AG20443 (cell line): Measurements from ENCODE around the gene GPM6B.

ENCODE experiments used
- DNase-seq: peaks from one replicate; pipeline ENCODE4 v3.0.0; 2012; ENCODE audit warnings: low spot score, mixed read lengths

GPM6B gene

DNA sequence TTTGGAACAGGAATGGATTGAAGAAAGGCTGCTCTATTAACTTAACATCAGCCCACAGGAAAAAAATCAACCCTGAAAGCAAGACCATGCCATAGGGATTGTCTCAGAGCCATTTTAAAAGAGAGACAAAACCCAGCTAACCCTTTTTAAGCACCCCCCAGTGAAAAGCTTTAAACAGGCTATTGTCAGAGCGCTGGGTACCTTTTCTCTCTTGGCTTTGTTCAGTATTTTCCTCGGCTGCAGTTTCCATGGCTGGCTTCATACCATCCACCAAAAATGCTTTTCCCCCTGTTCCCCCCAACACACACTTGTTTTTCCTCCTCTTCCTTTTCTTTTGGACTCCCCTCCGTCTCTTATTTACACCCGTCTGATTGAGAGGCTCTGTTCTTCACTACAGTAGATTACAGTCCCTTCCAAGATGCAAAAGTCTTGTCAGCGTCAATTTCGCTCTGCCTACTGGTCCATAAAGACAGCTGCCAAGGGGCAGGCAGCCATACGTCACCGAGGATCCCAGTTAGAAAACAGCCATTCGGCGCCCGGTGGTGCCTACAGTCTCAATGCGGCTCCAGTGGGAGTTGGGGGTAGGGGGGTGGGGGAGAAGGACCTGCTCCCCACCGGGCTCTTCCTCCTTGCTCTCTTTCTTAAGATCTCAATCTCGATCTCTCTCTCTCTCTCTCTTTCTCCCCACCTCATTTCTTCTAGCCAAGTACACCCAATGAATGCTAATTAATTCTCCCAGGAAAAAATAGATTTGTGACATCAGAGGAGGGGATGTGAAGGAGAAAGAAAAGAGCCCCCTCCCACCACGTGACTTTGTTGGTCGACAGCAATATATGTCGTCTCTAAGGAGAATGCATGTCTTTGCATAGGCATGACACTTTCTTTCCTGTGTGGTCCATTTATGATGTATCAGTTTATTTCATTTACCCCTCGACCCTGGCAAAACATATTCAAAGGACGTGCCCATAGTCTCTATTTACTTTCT lies at the start of gene GPM6B:
TSS of gene GPM6B (minus strand) at position 451 of the 985 bp plus-strand sequence. CDS start at position 262, 189 bp downstream.
- DNase-seq: no peak

GRCh38 chrX:13864264-13864663 lies 47.4 kb upstream of the GPM6B start:
- no peak for DNase-seq

DNA sequence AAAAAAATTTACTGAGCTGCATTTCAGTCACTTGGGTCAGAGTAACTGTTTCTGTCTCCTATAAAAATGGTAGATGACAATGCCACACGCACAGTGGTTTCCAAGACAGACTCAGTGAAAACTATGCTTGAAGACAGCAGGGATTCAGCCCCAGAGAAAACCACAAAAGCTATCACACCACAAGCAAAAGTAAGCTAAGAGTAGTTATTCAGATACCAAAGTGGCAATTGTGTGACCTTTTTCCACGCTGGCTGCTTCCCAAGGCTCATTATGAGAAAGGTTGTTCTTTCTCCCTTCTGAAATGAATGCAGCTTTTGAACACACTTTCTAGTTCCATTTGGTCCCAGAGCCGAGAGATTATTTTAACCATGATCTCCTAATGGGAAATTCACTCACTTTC lies 46.4 kb upstream of the GPM6B start:
- DNase-seq: no peak

DNA sequence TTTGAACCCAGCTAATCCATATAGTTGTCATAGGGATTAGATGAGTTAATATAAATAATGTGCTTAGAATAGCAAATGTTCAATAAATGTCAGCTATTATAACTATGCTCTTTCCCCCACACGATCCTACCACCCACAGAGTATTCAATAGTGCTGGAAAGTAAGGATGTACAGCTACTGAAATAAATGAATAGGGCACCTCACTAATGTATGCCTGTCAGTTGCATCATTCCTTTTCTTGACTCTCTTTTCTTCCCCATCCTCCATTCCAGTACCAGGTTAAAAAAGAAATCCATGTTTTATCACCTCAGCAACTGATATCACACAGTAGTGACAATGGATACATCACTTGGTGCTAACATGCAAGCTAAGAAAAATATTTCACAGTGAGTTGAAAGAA lies 42.8 kb upstream of the GPM6B start:
- DNase-seq: no peak

- DNase-seq: no peak
These were observed 40.9 kb upstream of the GPM6B start for GRCh38 chrX:13857804-13858203.

DNA sequence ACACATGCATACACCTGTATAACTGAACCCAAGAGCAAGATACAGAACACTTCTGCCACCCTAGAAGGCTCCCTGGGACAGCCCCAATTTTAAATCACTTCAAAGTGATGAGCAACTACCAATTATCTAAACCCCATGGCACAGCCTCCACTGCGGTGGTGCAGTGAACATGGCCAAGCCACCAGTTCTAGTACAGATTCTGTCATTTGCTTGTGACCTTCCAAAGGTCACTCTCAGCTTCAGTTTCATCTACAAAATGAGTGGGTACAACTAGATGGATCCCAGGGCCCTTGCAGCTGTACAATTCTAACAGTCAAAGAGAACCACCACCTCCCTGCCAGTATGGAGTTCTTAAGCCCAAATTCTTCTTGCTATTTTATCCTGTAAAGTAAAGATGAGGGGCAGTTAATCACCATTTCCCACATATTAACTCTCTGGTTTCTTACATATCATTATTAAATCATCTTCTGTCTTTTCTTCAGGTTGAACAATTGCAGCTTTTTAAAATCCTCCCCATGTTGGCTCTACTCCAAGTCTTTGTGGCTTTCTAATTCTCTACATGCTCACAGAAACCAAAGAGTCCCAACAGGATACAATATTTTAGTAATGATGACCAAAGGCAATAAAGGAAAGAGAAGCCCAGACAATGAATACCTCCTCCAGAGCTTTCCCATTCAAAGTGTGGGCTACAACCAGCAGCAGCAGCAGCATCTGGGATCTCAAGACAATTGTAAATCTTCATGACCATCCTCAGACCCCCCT lies 39.0 kb upstream of the GPM6B start:
- no peak for DNase-seq

DNA sequence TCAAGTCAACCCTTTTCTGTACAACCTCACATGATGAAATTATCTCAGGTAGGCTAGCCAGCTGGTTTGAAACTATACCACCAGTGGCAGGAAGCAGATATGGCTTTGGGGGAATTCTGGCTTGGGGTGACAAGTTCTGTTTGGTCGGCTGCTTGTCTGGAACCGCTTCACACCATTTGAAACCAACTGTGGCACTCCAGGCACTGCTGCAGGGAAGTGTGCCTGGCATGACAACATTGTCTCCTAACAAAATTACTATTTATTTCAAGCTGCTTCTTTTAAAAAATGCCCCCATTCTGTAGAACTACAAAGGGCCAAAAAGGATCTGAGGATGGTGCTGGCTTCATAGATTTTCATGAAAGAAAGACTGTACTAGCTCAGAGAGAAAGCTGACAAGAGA lies 37.1 kb upstream of the GPM6B start:
- DNase-seq: no peak

- no peak for DNase-seq
These were observed 35.3 kb upstream of the GPM6B start for GRCh38 chrX:13852001-13852695.

DNA sequence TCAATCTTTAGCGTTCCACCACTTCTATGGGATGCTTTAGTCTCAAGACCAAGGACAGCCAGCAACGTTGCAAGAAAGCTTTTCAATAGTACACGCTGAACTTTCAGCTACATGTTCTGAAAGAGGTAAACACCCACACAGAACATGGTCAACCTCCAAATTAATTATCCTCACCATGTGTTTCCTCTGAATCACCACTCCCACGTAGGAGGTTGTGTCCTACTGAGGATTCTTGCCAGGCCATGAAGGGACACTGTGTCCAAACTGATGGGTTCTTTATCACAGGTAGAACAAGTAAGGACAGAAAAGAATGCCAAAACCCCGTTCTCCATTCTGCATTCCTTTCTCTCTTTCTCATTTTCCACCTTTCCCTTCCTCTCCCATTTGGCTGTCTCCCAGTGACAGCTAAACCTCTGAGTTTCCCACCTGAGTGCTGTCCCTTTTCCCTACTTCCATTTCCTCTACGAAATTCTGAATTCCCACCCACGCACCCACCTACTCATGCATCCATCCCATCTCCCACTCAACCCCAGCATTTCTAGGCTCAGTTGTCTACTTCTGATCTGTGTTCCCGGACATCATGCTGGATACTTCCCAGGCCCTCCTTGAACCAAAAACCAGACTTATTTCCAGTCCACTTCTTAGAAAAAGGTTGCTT lies 29.0 kb upstream of the GPM6B start:
- no peak for DNase-seq

DNA sequence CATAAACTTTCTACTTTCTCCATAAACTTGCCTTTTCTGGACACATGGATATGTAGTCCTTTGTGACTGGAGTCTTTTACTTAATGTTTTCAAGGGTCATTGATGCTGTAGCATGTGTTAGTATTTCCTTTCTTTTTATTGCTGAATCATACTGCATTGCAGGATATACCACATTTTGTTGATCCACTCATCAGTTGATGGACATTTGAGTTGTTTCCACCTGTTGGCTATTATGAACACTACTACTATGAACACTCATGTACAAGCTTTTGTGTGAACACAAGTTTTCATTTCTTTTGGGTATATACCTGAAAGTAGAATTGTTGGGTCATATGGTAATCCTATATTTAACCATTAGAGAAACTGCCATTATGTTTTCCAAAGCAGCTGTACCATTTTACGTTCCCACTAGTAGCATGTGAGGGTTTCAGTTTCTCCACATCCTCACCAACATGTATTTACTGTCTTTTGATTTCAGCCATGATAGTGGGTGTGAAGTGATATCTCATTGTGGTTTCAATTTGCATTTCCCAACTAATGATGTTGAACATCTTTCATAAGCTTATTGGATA lies 26.3 kb upstream of the GPM6B start:
- DNase-seq: no peak

DNA sequence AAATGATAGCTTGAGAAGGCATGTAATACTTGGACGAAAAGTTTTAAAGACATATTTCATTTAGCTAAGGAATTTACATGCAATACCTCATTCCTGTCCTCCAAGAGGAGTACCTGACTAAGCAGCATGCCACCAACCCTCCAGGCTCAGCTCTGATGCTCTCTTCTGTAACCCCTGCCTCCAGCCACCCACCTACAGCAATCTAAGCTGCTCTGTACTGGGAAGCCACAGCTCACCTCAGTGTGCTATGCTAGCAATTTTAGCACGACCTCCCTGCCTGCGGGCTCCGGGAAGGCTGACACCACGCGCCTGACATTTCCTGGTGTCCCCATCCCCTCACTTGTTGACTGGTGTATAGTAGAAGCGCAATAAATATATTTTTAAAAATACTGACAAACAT lies 23.2 kb upstream of the GPM6B start:
- DNase-seq: no peak

GRCh38 chrX:13837290-13837745 lies 20.4 kb upstream of the GPM6B start:
- DNase-seq: no peak

DNA sequence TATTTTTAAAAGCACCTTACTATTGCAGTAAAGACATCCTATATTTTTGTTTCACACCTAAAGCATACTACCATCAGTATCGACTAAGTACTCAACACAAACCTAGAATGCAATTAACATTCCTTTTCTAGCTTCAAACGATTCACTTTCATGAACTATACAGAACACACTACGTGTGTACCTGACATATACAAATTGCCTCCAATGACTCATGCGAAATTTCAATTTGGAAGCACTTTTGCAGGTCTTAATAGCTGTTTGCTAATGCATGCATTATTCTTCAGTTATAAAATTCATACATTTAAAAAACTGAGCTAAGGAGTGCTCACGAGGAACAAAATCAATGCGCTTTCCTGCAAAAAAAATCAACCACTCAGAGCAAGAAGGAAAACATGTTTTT lies 19.7 kb upstream of the GPM6B start:
- DNase-seq: no peak

DNA sequence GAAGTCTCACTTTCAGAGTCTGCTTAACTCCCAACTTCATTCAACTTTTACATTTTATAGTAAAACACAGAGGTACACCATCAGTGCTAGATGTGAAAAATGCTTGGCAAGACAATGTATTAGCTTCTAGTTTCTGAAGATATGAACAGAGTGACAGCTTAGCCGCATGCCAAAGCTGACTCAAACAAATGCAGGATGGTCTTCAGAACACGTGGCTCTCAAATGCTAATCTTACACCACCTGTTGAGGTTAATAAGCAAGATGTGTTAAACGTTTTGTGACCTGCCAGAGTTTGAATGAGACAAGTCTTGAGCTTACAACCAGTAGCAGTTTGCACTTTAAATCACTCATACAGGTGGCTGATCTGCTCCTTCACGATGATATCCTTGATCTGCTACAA lies 18.9 kb upstream of the GPM6B start:
- no peak for DNase-seq

DNA sequence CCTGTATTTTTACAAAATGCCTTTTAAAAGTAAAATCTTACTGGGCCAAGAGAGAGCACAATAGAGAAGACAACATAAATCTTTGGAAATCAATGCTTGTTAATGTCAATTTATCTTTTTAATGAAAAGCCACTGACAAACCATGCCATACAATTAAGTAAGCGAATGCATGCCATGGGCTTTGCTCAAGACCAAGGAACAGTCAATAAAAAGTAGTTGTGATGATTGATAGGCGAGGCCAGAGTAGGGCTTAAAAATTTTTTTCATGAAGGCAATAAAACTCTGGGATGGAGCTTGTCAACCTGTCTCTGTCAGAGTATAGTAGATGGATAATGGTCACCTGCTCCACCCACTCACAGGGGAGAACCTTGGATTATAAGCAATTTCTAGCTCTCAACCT lies 17.5 kb upstream of the GPM6B start:
- no peak for DNase-seq

DNA sequence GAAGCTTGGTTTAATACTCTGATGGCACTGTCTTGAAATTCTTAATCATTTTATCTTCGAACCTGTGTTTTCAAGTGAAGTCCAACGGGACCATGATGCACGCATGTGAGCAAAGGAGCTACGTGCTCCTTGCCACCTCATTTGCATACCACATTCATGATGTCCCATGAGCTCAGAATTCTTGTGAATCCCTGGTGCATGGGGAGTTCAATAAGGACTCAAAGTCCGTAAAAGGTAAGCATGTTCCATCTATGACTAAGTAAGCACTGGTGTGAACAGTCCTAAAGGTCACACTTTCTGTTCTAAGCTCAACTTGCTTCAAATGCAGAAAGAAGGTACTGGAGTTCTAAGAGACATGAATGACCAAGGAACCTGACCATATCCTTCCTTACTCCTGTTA lies 13.1 kb upstream of the GPM6B start:
- no peak for DNase-seq

DNA sequence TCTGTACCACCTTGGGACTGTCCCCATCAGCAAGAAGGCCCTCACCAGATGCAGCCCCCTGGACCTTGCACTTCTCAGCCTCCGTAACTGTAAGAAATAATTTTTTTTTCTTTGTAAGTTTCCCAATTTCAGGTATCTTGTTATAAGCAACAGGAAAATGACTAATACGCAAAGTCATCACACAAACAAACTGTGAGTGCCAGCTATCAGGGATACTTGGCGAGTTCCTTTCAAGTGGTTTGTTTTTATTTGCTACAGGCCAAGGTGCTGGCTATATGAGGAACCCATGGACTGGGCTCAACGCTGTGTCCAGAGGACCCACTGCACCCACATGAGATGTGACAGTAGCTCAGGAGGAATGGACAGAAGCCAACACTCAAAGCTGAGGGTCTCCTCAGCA lies 11.5 kb upstream of the GPM6B start:
- DNase-seq: no peak

DNA sequence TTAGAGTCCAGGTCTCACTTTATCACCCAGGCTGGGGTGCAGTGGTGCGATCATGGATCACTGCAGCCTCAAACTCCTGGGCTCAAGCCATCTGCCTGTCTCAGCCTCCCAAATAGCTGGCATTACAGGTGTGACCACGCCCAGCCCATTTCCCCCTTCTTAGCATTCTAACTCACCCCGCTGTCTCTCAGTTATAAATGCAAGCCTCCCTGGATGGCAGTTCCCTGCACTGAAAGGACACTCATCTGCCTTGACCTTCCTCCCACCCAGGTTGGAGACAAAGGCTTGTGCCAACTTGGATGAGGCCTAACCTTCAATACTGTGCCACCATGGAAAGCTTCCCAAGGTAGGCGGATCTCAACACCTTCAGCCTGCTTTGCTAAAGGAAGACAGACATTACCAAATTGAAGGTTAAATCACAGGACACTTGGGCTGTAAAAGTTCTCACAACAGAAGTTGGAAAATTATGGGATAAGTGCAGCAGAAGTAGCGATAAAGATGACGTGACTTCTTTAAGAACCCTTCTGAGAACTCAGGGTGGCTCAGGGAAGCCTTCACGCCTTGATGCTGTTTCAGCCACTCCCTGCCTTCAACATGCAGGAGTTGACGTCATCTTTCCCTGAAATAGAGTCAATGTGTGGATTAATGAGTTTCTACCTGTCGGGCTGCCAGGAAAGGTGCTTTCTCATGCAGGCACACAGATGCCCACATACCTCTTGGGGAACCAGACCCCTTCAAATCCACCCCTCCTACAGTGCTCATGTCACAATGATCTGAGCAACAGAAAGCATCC lies 10.6 kb upstream of the GPM6B start:
- DNase-seq: no peak

DNA sequence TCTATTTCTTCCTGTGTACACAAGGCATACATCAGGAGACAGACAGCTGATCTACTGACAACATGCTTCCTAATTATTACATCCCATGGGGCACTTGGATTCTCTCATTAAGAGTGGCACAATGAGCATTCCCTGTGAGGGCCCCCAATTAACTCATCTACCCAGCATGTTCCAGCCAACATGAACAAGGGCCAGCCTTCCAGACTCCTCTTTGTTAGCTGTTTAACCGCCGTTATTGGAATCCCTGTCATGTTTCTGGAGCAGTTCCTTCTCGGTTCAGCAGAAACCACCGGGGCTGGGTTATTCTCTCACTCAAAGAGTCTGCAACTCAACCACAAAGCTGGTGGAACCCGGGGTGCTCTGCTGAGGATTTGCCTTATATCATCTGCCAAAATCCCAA lies 9.9 kb upstream of the GPM6B start:
- DNase-seq: no peak

- no peak for DNase-seq
These were observed 8.4 kb upstream of the GPM6B start for GRCh38 chrX:13825178-13825762.
